Stimulated activated CD4-positive, alpha-beta T cell treated with anti-CD3 and anti-CD28 coated beads, Interleukin-2, amount 100 ng/mL, for 24 hours (primary cell): ENCODE data around the gene MAP2K5.
A peak's percentile ranks its signal among the peaks of the same experiment; 100 is the strongest.

Experiments
- DNase-seq, 2 donors: peaks; one replicate each; pipeline ENCODE4 v3.0.0-alpha.2; 2020

Gene MAP2K5

DNA sequence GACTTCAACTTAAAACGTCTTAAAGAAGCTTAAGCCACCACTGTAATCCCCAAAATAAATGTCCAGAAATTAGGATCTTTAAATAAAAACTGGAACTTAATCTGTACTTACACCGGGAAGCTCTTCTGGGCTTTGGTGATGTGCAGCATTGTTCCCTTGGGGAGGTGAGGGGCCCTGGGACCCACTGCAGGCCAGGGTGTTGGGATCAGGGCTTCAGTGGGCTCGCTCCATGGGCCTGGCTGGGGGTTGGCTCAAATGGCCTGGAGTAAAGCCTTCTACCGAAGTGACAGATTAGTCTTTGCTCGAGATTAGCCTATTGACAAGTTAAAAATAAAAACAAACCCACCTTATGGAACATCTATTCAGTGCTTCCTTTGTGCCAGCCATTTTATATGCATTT, 303.5 kb downstream of the MAP2K5 start:
- no peak for DNase-seq

DNA sequence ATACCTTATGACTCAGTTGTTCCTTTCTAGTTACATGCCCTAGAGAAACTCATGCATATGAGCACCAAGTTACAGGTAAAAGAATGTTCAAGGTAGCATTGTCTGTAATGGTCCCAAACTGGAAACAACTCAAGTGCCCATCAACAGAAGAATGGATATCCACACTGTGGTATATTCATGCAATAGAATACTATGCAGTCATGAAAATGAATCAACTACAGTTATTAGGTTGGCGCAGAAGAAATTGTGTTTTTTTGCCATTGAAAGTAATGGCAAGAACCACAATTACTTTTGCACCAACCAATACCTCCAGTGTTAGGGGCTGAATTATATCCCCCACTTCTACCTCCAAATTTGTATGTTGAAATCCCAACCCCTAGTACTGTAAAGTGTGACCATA, 307.0 kb downstream of the MAP2K5 start:
- no peak for DNase-seq

DNA sequence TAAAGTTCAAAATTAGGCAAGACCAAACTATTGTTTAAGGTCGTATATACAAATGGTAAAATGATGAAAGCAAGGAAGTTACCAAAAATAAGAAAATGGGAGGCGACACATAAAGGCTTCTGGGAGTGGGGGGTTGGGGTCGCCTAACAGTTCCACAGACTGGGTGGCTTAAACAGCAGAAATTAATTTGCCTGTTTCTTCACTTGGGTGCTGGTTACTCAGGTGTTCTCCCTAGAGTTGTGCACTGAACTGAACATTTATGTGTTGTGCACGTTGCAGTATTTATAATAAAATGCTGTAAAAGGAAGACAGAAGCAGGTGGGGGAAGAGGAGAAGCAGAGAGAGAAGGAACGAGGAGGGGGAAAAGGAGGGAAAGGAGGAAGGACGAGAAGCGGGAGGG, 307.8 kb downstream of the MAP2K5 start:
- DNase-seq: no peak

DNA sequence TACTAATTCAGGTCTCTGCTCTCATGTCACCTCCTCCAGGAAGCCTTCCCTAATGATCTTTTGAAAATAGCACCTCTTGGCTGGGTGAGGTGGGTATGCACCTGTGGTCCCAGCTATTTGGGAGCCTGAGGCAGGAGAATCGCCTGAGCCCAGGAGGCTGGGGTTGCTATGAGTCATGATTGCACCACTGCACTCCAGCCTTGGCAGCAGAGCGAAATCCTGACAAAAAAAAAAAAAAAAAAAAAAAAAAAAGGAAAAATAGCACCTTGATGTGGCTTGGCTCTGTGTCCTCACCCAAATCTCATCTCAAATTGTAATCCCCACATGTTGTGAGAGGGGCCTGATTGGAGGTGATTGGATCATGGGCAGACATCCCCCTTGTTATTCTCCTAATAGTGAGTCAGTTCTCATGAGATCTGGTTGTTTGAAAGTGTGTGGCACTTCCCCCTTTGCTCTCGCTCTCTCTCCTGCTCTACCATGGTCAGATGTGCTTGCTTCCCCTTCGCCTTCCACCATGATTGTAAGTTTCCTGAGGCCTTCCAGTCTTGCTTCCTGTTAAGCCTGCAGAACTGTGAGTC, 308.6 kb downstream of the MAP2K5 start:
- no peak for DNase-seq

DNA sequence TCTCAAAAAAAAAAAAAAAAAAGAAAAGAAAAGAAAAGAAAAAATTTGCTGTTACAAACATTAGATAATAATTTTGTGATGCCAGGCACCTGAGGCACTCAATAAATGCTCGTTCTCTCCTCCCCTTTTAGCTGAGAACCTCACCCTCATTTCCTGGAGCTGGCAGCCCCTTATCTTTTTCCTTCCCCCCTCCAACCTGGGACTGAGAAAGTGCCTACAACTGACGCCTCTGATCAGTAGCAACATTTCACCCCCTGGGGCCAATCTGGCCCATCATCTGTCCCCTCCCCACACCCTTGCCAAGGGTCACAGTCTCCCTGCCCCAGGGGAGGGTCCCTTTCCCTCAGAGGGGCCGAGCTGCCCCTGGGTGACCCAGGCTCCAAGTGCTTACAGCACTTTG, 309.9 kb downstream of the MAP2K5 start:
- peak in 1 of 2 donors; percentile 10 for DNase-seq

DNA sequence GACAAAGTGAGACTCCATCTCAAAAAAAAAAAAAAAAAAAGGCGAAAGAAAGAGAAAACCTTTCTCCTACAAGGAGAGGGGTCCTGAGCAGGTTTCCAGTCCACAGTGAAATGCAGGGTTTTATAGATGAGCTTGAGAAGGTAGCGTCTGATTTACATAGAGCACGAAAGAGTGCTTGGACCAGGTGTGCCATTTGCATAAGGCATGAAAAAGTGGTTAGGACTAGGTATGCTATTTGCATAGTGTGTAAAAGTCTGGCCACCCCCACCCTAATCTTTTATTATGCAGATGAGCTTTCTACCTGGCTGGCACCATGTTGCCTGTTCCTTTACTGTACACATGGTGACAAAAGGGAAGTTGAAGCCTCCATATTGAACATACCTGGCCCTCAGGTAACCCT, 311.0 kb downstream of the MAP2K5 start:
- DNase-seq: peak in 1 of 2 donors; percentile 2

DNA sequence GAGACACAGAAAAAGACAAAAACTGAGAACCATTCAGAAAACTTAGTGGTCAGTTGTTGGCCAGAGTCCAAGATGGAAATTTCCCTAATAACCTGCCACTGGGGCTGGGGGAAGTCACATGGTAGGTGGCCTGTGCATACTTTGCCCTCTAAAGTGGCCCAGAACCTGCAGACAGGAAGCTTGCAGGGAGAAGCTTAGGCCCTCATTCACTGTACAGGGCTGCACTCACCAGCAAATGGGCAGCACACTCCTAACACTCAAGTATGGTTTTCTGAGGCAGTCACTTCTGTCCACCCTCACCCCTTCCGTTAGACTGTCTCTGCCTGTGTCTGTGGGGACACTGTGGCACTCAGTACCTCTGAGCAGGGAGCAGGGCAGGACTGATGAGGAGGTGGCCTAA, 311.9 kb downstream of the MAP2K5 start:
- DNase-seq: peak in 1 of 2 donors; percentile 14

DNA sequence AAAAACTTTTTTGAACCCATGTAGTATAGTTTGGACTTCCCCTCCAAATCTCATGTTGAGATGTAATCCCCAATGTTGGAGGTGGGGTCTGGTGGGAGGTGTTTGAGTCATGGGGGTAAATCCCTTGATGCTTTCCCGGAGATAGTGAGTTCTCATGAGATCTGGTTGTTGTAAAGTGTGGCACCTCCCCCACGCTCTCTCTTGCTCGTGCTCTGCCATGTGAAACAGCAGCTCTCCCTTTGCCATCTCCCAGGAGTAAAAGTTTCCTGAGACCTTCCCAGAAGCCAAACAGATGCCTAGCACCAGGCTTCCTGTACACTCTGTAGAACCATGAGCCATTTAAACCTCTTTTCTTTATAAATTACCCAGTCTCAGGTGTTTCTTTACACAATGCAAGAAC, 313.3 kb downstream of the MAP2K5 start:
- DNase-seq: no peak
